H1 (cell line): ENCODE data around the gene ENDOU. TPM values are rescaled to one million over a fixed set of nuclear protein-coding genes. Genes with fewer than 3 reads are reported as not detected.
A peak's percentile ranks its signal among the peaks of the same experiment; 100 is the strongest.

Experiments used
- CTCF ChIA-PET: fragments of 300-600 bp; sonication (Branson Sonifier 250); formaldehyde crosslinking; loops from one replicate; lab custom pipeline; 2021; ENCODE audit not compliant: partially characterized antibody; lab: Charles Lee
- POLR2A ChIA-PET: fragments of 300-600 bp; sonication (Branson Sonifier 250); formaldehyde crosslinking; loops from one replicate; lab custom pipeline; 2021; ENCODE audit warnings: inconsistent platforms; ENCODE audit not compliant: partially characterized antibody; lab: Charles Lee
- DNase-seq, 2 experiments: peaks; one replicate each; pipeline versions ENCODE4 v3.0.0 to v3.0.0-alpha.2; 2010 to 2022; ENCODE audit warnings: low spot score in 2 of 2, low read depth in 1 of 2, mixed read lengths in 1 of 2
- FAIRE-seq: peaks from 2 replicates; lab custom pipeline; 2011; peaks lifted over from hg19 to GRCh38; lab: Jason Lieb, UNC
- H2AFZ ChIP-seq: 2 replicates; pipeline ENCODE4 v1.8.1; 2012; ENCODE audit warnings: low read length, inconsistent platforms
- H2AK5ac ChIP-seq: 2 replicates; pipeline ENCODE4 v1.6.1; 2013; ENCODE audit warnings: low read depth, low read length
- H2BK120ac ChIP-seq: replicated peaks from 2 replicates; pipeline ENCODE3; 2013; ENCODE audit warnings: low read depth, low read length, inconsistent platforms
- H2BK12ac ChIP-seq: 2 replicates; pipeline ENCODE4 v1.6.1; 2013; ENCODE audit warnings: low read depth, low read length
- H2BK15ac ChIP-seq: 2 replicates; pipeline ENCODE4 v1.6.1; 2013; ENCODE audit warnings: low read length
- H2BK20ac ChIP-seq: 2 replicates; pipeline ENCODE4 v1.6.1; 2013; ENCODE audit warnings: low read length
- H2BK5ac ChIP-seq: 2 replicates; pipeline ENCODE4 v1.6.1; 2013; ENCODE audit warnings: low read depth, low read length
- H3K14ac ChIP-seq: 2 replicates; pipeline ENCODE4 v1.6.1; 2013; ENCODE audit warnings: inconsistent platforms; ENCODE audit not compliant: insufficient read length
- H3K18ac ChIP-seq: 2 replicates; pipeline ENCODE4 v1.6.1; 2013; ENCODE audit warnings: low read length; ENCODE audit errors: extremely low read depth
- H3K23ac ChIP-seq: 2 replicates; pipeline ENCODE4 v1.6.1; 2013; ENCODE audit warnings: inconsistent platforms; ENCODE audit not compliant: insufficient read length
- H3K23me2 ChIP-seq: 2 replicates; pipeline ENCODE4 v1.6.1; 2013; ENCODE audit warnings: low read depth, low read length
- H3K27ac ChIP-seq: 2 replicates; pipeline ENCODE4 v1.6.1; 2011; ENCODE audit warnings: low read depth, low read length, inconsistent platforms
- H3K27me3 ChIP-seq, 4 experiments: replicated peaks in 1 of 4; 1 replicate in 1 of 4; 2 replicates in 3 of 4; pipeline versions ENCODE4 v1.6.1 to v1.8.1; 2011 to 2013; ENCODE audit warnings: low read length in 3 of 4, mild to moderate bottlenecking in 3 of 4, inconsistent platforms in 2 of 4, mixed read lengths in 2 of 4, moderate library complexity in 1 of 4; ENCODE audit not compliant: control insufficient read depth in 3 of 4, insufficient read depth in 3 of 4; ENCODE audit errors: extremely low read depth in 1 of 4
- H3K36me3 ChIP-seq, 4 experiments: 2 replicates each; pipeline versions ENCODE4 v1.6.1 to v1.8.1; 2011 to 2013; ENCODE audit warnings: mild to moderate bottlenecking in 4 of 4, low read length in 3 of 4, moderate library complexity in 2 of 4, control low read depth in 1 of 4, inconsistent platforms in 1 of 4; ENCODE audit not compliant: insufficient read depth in 4 of 4, control insufficient read depth in 2 of 4
- H3K4ac ChIP-seq: replicated peaks from 2 replicates; pipeline ENCODE3; 2013; ENCODE audit warnings: low read length, low read depth, mixed read lengths, inconsistent platforms; ENCODE audit not compliant: insufficient read length
- H3K4me1 ChIP-seq, 4 experiments: replicated peaks in 1 of 4; 1 replicate in 1 of 4; 2 replicates in 3 of 4; pipeline versions ENCODE4 v1.6.1 to v1.8.1; 2011 to 2013; ENCODE audit warnings: low read length in 3 of 4, inconsistent platforms in 2 of 4, mixed read lengths in 1 of 4; ENCODE audit not compliant: insufficient read depth in 4 of 4, control insufficient read depth in 3 of 4
- H3K4me2 ChIP-seq, 2 experiments: 2 replicates each; pipeline versions ENCODE4 v1.6.1 to v1.8.1; 2011 to 2013; ENCODE audit warnings: low read depth in 2 of 2, low read length in 2 of 2, control low read depth in 1 of 2, inconsistent platforms in 1 of 2, mild to moderate bottlenecking in 1 of 2; ENCODE audit not compliant: insufficient read depth in 1 of 2
- H3K4me3 ChIP-seq, 4 experiments: fragments of 200-600, 300-600 bp in 1 of 4; sonication (generic), shearing (Covaris generic), sonication (Bioruptor Twin) in 1 of 4; 2 replicates each; pipeline versions ENCODE4 v1.5.1 to v1.8.1; 2011 to 2016; ENCODE audit warnings: low read length in 4 of 4, low read depth in 3 of 4, control low read depth in 2 of 4, inconsistent platforms in 2 of 4, mild to moderate bottlenecking in 2 of 4, mixed read lengths in 1 of 4, moderate library complexity in 1 of 4; ENCODE audit not compliant: insufficient read depth in 2 of 4; ENCODE audit errors: extremely low read depth in 1 of 4
- H3K56ac ChIP-seq: replicated peaks from 2 replicates; pipeline ENCODE3; 2013; ENCODE audit warnings: low read depth, mild to moderate bottlenecking, mixed read lengths, low read length, inconsistent platforms; ENCODE audit not compliant: insufficient read length
- H3K79me1 ChIP-seq: 2 replicates; pipeline ENCODE4 v1.6.1; 2013; ENCODE audit warnings: low read depth, low read length, control low read depth
- H3K79me2 ChIP-seq, 2 experiments: 2 replicates each; pipeline versions ENCODE4 v1.6.1 to v1.8.1; 2012 to 2013; ENCODE audit warnings: low read length in 2 of 2, mild to moderate bottlenecking in 2 of 2, inconsistent platforms in 1 of 2; ENCODE audit not compliant: insufficient read depth in 2 of 2, control insufficient read depth in 1 of 2
- H3K9ac ChIP-seq, 4 experiments: replicated peaks in 1 of 4; 1 replicate in 1 of 4; 2 replicates in 3 of 4; pipeline versions ENCODE4 v1.6.1 to v1.8.1; 2011 to 2013; ENCODE audit warnings: low read depth in 3 of 4, low read length in 3 of 4, control low read depth in 2 of 4, mild to moderate bottlenecking in 2 of 4, moderate library complexity in 2 of 4, inconsistent platforms in 1 of 4; ENCODE audit errors: extremely low read depth in 1 of 4
- H3K9me3 ChIP-seq, 2 experiments: 2 replicates each; pipeline versions ENCODE4 v1.6.1 to v1.8.1; 2012 to 2013; ENCODE audit warnings: mild to moderate bottlenecking in 2 of 2, moderate library complexity in 2 of 2, control low read depth in 1 of 2, inconsistent platforms in 1 of 2, low read depth in 1 of 2, low read length in 1 of 2, mixed read lengths in 1 of 2; ENCODE audit not compliant: insufficient read depth in 2 of 2
- H4K20me1 ChIP-seq, 2 experiments: replicated peaks in 1 of 2; 2 replicates each; pipeline versions ENCODE3 to v1.8.1; 2011 to 2013; ENCODE audit warnings: inconsistent platforms in 2 of 2, low read length in 2 of 2, mild to moderate bottlenecking in 1 of 2; ENCODE audit not compliant: insufficient read depth in 2 of 2, control insufficient read depth in 1 of 2
- H4K5ac ChIP-seq: 2 replicates; pipeline ENCODE4 v1.6.1; 2013; ENCODE audit warnings: low read length, low read depth, mixed read lengths, inconsistent platforms; ENCODE audit not compliant: insufficient read length
- H4K8ac ChIP-seq: 2 replicates; pipeline ENCODE4 v1.8.0; 2013; ENCODE audit warnings: mild to moderate bottlenecking, moderate library complexity, low read length, inconsistent platforms; ENCODE audit not compliant: insufficient read depth; ENCODE audit errors: extremely low read depth
- H4K91ac ChIP-seq: replicated peaks from 2 replicates; pipeline ENCODE3; 2013; ENCODE audit warnings: low read length, mixed read lengths, inconsistent platforms; ENCODE audit not compliant: insufficient read length
- EGR1 ChIP-seq: IDR thresholded peaks from 2 replicates; pipeline ENCODE4 v1.6.1; 2011; ENCODE audit warnings: low read depth, low read length, borderline replicate concordance
- EP300 ChIP-seq, 2 experiments: IDR thresholded peaks; 1 replicate in 1 of 2; 2 replicates in 1 of 2; pipeline ENCODE4 v1.6.1; 2011 to 2012; ENCODE audit warnings: low read depth in 2 of 2, low read length in 2 of 2, mild to moderate bottlenecking in 2 of 2, borderline replicate concordance in 1 of 2, inconsistent platforms in 1 of 2, moderate library complexity in 1 of 2
- WGBS, 2 experiments: shearing (Covaris generic) in 1 of 2; methylation state at CpG; one replicate each; pipeline versions ENCODE4 v1.1.6 to v1.1.7; 2013 to 2015; ENCODE audit warnings: low lambda C conversion rate in 2 of 2, mixed read lengths in 2 of 2, inconsistent platforms in 1 of 2, low coverage in 1 of 2, missing lambda C conversion rate in 1 of 2; ENCODE audit not compliant: insufficient replicate concordance in 2 of 2, insufficient coverage in 1 of 2, insufficient read length in 1 of 2; ENCODE audit errors: extremely low coverage in 1 of 2, missing lambda C conversion rate in 1 of 2; 5-methylcytosine and 5-hydroxymethylcytosine counted together
- polyA plus RNA-seq, 7 experiments: library from polyadenylated mRNA; depleted of rRNA in 3 of 7; stranded (reverse) in 5 of 7; unstranded in 2 of 7; fragments of >200 nt in 5 of 7; fragments of 200-250 nt in 2 of 7; gene quantifications; 1 replicate in 5 of 7; 2 replicates in 1 of 7; 4 replicates in 1 of 7; pipeline versions ENCODE4 v1.2.1 to v1.2.3, GENCODE V29; 2011 to 2013; ENCODE audit warnings: missing spikeins in 2 of 7, mixed read lengths in 2 of 7
- total RNA-seq: library from RNA; stranded (reverse); fragmentation: NEBNext Ultra II Directional; extraction: Animal tissue kit (Norgen Biotek cat#: 25700); gene quantifications from 2 replicates; pipeline ENCODE4 v1.2.1, GENCODE V29; 2021
- TF ChIP-seq, protein P1 (sequence below): IDR thresholded peaks from 2 replicates; pipeline ENCODE4 v1.6.1; 2011; ENCODE audit warnings: low read length, improper control_type of control experiment
- TF ChIP-seq, protein P2 (sequence below): IDR thresholded peaks from 2 replicates; pipeline ENCODE4 v1.6.1; 2012; ENCODE audit warnings: inconsistent platforms
- TF ChIP-seq, protein P3 (sequence below), 3 experiments: IDR thresholded peaks; 1 replicate in 2 of 3; 2 replicates in 1 of 3; pipeline versions ENCODE4 v1.5.1 to v1.6.1; 2011; ENCODE audit warnings: low read length in 3 of 3, mild to moderate bottlenecking in 3 of 3, inconsistent platforms in 2 of 3, low read depth in 1 of 3, moderate library complexity in 1 of 3; ENCODE audit not compliant: insufficient read depth in 1 of 3; ENCODE audit errors: control extremely low read depth in 1 of 3

Gene ENDOU
- total and polyA plus RNA-seq, 2 of the 8 experiments (the other 6 are each of a cell fraction or from before 2014, with no cell fraction given), result not detected

DNA sequence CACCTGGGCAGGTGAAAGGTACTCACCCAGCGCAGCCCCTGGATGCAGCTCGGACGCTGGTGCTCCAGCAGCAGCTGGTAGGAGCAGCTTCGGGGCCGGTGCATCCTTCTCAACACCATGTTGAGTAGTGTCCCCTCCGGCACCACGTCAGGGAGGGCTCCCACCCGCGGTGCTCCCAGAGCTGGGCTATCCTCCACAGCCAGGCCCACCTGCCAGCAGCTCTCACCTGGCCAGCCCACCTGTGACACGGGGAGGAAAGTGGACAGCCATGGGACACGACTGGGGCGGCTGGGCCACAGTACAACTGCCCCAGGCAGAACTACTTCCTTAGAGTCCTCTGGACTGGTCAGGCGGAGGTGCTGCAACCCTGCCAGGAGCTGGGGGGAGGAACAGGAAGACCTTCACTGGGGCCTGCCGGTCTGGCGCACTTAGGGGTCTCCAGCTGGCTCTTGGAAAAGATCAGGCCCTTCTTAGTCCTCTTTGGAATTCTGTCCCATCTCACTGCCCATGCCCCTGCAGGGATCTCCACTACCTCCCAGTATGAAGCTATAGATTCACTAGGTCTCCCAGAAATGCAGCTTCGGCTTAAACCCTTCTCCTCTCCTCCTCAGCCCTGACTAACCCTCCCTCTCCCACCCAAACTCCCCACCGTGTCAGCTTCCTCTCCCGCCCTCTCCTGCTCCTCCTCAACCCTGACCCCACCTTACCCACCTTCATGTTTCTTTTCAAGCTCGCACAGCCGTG lies 32.7 kb upstream of the ENDOU start:
- Histone ChIP-seq H3K23me2 (peaks cover 8% of the 10 kb centered on the region; the same call in 1 of the 2 replicates), H3K27ac (no peak overlapping the region), H3K27me3 (peaks cover 0 to 2% (median 0%) of the 10 kb centered on the region in 4 experiments; a peak in 2 of 7 replicates), H2AFZ (peak overlapping the region; percentile 13; the same call in 1 of the 2 replicates), H4K8ac (no peak overlapping the region; the same call in 1 of the 2 replicates), H3K79me1 (no peaks in the 10 kb centered on the region), H3K18ac (peak overlapping the region; percentile 78), H3K23ac (no peak overlapping the region), H2BK15ac (peak overlapping the region; percentile 97; the same call in 1 of the 2 replicates), H2BK20ac (0 out of 2 replicates have a peak overlapping the region, but pooled peaks have one; percentile 21), H4K5ac (no peak overlapping the region), H3K4me2 (peak overlapping the region; percentile 59 to 77), H3K56ac (no peak overlapping the region), H2BK12ac (peak overlapping the region; percentile 96; the same call in 1 of the 2 replicates), H3K9me3 (no peaks in the 10 kb centered on the region), H3K9ac (0 out of 7 replicates have a peak overlapping the region, but pooled peaks of 1 of the 4 experiments have one; percentile 19), H4K91ac (peak overlapping the region; percentile 68), H4K20me1 (no peaks in the 10 kb centered on the region), H2BK5ac (peak overlapping the region; percentile 75; the same call in 1 of the 2 replicates), H2AK5ac (peak overlapping the region; percentile 77; the same call in 1 of the 2 replicates), H3K36me3 (no peaks in the 10 kb centered on the region), H3K4me3 (peak overlapping the region; percentile 32 to 72 (median 45); a peak in 7 of 8 replicates), H3K79me2 (no peaks in the 10 kb centered on the region), H3K14ac (no peak overlapping the region), H3K4me1 (peaks cover 14 to 25% (median 16%) of the 10 kb centered on the region in 4 experiments), H2BK120ac (peak overlapping the region; percentile 33), H3K4ac (no peak overlapping the region)
- DNase-seq (peak in 1 of 2 experiments; percentile 61), FAIRE-seq (no peak)
- ChIA-PET POLR2A (interaction anchor here (0.8 to 5.6 kb wide), 11 partner anchors 10 to 50 kb away, joined by 3 to 78 read pairs (median 4); partner anchors contain the start of gene SLC48A1), CTCF (interaction anchor here (0.9 to 64.6 kb wide), 16 partner anchors 21 to 283 kb away, joined by 3 to 2442 read pairs (median 4); partner anchors contain the start of genes ENDOU and SLC48A1)
- WGBS, 2 experiments, result 67% methylated on average over 18 of the region's 20 CpGs; no CpG with 5 or more reads in 1 of the 2 experiments
- TF ChIP-seq, protein P1, sequence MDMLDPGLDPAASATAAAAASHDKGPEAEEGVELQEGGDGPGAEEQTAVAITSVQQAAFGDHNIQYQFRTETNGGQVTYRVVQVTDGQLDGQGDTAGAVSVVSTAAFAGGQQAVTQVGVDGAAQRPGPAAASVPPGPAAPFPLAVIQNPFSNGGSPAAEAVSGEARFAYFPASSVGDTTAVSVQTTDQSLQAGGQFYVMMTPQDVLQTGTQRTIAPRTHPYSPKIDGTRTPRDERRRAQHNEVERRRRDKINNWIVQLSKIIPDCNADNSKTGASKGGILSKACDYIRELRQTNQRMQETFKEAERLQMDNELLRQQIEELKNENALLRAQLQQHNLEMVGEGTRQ, result no peak
- TF ChIP-seq, protein P2, sequence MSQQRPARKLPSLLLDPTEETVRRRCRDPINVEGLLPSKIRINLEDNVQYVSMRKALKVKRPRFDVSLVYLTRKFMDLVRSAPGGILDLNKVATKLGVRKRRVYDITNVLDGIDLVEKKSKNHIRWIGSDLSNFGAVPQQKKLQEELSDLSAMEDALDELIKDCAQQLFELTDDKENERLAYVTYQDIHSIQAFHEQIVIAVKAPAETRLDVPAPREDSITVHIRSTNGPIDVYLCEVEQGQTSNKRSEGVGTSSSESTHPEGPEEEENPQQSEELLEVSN, result no peak
- no peak for TF ChIP-seq EGR1
- no peak for TF ChIP-seq EP300 (IDR thresholded peaks at IDR 0.05; ENCODE audit: borderline replicate concordance in 1 of 2, low read depth in 2 of 2, low read length in 2 of 2)
- TF ChIP-seq, protein P3, sequence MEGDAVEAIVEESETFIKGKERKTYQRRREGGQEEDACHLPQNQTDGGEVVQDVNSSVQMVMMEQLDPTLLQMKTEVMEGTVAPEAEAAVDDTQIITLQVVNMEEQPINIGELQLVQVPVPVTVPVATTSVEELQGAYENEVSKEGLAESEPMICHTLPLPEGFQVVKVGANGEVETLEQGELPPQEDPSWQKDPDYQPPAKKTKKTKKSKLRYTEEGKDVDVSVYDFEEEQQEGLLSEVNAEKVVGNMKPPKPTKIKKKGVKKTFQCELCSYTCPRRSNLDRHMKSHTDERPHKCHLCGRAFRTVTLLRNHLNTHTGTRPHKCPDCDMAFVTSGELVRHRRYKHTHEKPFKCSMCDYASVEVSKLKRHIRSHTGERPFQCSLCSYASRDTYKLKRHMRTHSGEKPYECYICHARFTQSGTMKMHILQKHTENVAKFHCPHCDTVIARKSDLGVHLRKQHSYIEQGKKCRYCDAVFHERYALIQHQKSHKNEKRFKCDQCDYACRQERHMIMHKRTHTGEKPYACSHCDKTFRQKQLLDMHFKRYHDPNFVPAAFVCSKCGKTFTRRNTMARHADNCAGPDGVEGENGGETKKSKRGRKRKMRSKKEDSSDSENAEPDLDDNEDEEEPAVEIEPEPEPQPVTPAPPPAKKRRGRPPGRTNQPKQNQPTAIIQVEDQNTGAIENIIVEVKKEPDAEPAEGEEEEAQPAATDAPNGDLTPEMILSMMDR (IDR thresholded peaks at IDR 0.05; ENCODE audit: control extremely low read depth in 1 of 3, insufficient read depth in 1 of 3, low read depth in 1 of 3, low read length in 3 of 3), result no peak
